ENCODE results near the gene GDPD5. TPM values are rescaled to one million over a fixed set of nuclear protein-coding genes. Genes with fewer than 3 reads are reported as not detected.

GDPD5 gene, protein sequence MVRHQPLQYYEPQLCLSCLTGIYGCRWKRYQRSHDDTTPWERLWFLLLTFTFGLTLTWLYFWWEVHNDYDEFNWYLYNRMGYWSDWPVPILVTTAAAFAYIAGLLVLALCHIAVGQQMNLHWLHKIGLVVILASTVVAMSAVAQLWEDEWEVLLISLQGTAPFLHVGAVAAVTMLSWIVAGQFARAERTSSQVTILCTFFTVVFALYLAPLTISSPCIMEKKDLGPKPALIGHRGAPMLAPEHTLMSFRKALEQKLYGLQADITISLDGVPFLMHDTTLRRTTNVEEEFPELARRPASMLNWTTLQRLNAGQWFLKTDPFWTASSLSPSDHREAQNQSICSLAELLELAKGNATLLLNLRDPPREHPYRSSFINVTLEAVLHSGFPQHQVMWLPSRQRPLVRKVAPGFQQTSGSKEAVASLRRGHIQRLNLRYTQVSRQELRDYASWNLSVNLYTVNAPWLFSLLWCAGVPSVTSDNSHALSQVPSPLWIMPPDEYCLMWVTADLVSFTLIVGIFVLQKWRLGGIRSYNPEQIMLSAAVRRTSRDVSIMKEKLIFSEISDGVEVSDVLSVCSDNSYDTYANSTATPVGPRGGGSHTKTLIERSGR
- 10 to 100 TPM in 4 of 6 donors, 1 to 10 TPM in 2; 5.7 to 34.6 (median 14.0) TPM for total RNA-seq

DNA sequence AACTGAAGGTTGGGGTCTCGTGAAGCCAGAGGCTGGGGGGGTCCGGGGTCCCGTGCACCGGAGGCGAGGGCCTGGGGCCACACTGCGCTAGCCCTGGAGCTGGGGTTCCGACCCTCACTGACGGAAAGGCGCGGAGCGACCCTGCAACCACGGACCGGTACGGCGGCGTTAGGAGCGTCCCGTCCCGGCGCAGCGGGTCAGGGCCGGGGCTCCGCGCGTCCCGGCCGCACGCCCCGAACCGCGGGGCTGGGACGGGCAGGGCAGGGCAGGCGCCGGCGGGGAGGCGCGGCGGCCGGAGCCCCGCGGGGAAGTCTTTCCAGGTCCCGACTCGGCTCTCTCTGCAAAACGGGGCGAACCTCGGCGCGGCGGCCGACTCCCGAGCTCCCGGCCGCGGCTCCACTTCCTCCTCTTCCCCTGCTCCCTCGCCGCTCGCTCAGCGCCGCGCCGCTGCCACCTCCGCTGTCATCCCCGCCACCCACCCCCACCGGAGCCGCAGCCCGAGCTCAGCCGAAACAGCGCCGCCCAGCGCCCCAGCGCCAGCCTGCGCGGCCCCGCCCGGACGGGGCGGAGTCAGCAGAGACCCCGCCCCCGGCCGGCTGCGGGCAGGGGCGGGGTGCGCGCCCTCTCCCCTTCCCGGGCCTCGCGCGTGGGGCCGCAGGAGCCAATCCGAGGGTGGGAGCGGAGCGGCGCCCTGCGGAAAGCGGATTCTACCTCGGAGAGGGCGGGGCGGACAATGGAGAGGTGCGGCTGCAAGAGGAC is at the start of gene GDPD5:
Gene GDPD5, minus strand, starts transcription at position 509 of the 759 bp plus-strand sequence. CDS start 48,206 bp downstream, outside the sequence.
- H3K9me3 ChIP-seq = no peaks in the 10 kb centered on the region
- peak within 1 kb of the TSS; percentile 55 to 90 (median 72) for H3K4me3 ChIP-seq
- TF ChIP-seq, protein P1, sequence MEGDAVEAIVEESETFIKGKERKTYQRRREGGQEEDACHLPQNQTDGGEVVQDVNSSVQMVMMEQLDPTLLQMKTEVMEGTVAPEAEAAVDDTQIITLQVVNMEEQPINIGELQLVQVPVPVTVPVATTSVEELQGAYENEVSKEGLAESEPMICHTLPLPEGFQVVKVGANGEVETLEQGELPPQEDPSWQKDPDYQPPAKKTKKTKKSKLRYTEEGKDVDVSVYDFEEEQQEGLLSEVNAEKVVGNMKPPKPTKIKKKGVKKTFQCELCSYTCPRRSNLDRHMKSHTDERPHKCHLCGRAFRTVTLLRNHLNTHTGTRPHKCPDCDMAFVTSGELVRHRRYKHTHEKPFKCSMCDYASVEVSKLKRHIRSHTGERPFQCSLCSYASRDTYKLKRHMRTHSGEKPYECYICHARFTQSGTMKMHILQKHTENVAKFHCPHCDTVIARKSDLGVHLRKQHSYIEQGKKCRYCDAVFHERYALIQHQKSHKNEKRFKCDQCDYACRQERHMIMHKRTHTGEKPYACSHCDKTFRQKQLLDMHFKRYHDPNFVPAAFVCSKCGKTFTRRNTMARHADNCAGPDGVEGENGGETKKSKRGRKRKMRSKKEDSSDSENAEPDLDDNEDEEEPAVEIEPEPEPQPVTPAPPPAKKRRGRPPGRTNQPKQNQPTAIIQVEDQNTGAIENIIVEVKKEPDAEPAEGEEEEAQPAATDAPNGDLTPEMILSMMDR (IDR thresholded peaks at IDR 0.05) = peak; percentile 29 to 79 (median 59)
- no peak for TF ChIP-seq POLR2AphosphoS5 (IDR thresholded peaks at IDR 0.05)
- TF ChIP-seq POLR2A (IDR thresholded peaks at IDR 0.05) = peak in 1 of 4 donors; percentile 55
- H3K4me1 ChIP-seq = peaks cover 14 to 28% (median 24%) of the 10 kb centered on the region in 4 donors
- peaks cover 0 to 9% (median 0%) of the 10 kb centered on the region in 4 donors for H3K27me3 ChIP-seq
- DNase-seq (peak; percentile 88 to 96), ATAC-seq (ENCODE audit: low FRiP score in 2 of 2) (peak; percentile 93 to 98)
- H3K36me3 ChIP-seq = no peaks in the 10 kb centered on the region
- peak within 1 kb of the TSS in 2 of 4 donors; percentile 58 to 79 for H3K27ac ChIP-seq
- 2% methylated on average over 12 of the region's 99 CpGs; no CpG with 5 or more reads in 1 of the 2 donors for WGBS, 2 donors

DNA sequence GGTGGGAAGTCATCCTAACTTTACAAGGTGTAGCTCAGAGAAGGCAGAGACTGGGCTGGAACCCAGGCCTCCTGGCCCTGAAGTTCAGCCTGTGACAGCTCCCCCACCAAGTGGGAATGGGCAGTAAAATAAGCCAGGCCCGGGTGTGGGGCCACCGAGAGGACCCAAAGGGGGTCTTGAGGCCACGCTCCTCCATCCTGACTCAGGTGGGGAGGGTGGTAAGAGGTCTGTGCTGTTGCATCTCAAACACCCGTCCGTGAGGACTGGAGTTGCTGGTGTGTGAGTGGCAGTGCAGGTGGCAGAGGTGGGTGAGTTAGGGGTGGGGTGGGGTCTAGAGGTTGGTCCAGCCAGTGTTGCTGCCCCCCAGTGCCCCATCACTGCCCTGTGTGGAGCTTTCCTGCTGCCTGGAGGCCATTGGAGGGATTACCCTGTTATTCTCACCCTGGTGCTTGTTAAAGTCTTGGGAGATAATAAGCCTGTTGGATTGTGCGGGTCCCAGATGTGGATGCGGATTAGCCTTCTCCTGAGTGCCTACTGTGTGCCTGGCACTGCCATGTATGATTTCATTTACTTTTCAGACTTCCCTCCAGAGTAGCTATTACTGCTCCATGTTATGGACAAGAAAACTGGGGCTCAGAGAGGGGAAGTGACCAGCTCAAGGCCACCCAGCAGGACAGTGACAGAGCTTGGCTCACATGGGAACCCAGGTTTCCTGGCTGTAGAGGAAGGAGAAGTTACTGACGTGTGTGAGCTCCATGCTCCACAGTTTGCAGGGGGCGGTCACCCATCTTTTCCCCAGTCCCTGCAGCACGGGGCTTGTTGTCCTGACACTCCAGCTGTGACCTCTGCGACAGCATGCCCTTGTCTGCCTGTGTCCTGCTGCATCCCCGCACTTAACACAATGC is 49.2 kb upstream of the GDPD5 start:
- no peak for ATAC-seq (ENCODE audit: low FRiP score in 2 of 2)
- Histone ChIP-seq H3K27me3 (no peaks in the 10 kb centered on the region), H3K36me3 (peaks cover 16 to 47% (median 42%) of the 10 kb centered on the region in 4 donors), H3K4me1 (peaks cover 18 to 39% (median 30%) of the 10 kb centered on the region in 4 donors), H3K4me3 (no peak overlapping the region), H3K9me3 (no peaks in the 10 kb centered on the region), H3K27ac (peak overlapping the region in 3 of 4 donors; percentile 20 to 72 (median 69))
- TF ChIP-seq POLR2A (IDR thresholded peaks at IDR 0.05) = no peak
- no peak for TF ChIP-seq EP300 (IDR thresholded peaks at IDR 0.05)
- TF ChIP-seq, protein P1 (IDR thresholded peaks at IDR 0.05) = peak in 1 of 6 experiments; percentile 16
- no peak for TF ChIP-seq POLR2AphosphoS5 (IDR thresholded peaks at IDR 0.05)
- no peak for DNase-seq
- 74 to 79% methylated on average over 10 to 12 of the region's 12 CpGs for WGBS, 2 donors

DNA sequence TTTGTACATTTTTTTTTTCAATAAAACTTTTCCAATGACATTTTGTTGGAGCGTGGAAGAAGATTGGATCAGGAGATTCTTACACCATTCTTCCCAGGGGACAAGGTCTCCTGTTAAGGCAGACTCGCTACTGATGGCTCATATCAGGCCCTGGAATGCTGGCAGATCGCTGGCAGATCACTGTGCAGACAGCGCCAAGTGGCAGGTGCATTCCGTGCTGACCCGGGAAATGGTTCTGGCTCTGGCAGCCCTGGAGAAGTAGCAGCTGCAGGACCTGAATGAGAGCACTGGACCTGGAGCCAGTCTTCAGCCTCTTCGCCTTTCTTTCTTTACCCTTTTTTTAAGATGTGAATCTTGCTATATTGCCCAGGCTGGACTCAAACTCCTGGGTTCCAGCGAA is 47.0 kb upstream of the GDPD5 start:
- ATAC-seq (ENCODE audit: low FRiP score in 2 of 2) = no peak
- Histone ChIP-seq H3K27ac (peak overlapping the region in 2 of 4 donors; percentile 26 to 55), H3K4me3 (no peak overlapping the region), H3K36me3 (peaks cover 37 to 69% (median 63%) of the 10 kb centered on the region in 4 donors), H3K9me3 (no peaks in the 10 kb centered on the region), H3K27me3 (no peaks in the 10 kb centered on the region), H3K4me1 (peaks cover 20 to 47% (median 38%) of the 10 kb centered on the region in 4 donors)
- DNase-seq = no peak
- WGBS, 2 donors = 78 to 84% methylated on average over 8 of the region's 8 CpGs
- TF ChIP-seq POLR2AphosphoS5 (IDR thresholded peaks at IDR 0.05) (no peak), POLR2A (IDR thresholded peaks at IDR 0.05) (no peak)
- TF ChIP-seq, protein P1 (IDR thresholded peaks at IDR 0.05) = no peak

DNA sequence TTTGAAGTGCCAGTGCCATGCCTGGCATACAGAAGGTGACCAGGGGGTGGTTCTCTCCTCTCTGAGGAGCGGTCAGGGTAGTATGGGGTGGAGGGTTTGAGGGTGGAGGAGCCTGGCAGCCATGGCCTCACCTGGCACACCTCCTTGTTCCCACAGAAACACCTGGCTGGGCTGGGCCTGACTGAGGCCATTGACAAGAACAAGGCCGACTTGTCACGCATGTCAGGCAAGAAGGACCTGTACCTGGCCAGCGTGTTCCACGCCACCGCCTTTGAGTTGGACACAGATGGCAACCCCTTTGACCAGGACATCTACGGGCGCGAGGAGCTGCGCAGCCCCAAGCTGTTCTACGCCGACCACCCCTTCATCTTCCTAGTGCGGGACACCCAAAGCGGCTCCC is 45.9 kb upstream of the GDPD5 start:
- 82 to 86% methylated on average over 13 to 14 of the region's 14 CpGs for WGBS, 2 donors
- DNase-seq = peak; percentile 51 to 89

More for the DNA sequence above, 45.9 kb upstream of the GDPD5 start:
- H3K4me3 ChIP-seq = no peak overlapping the region
- TF ChIP-seq, protein P1 (IDR thresholded peaks at IDR 0.05) = no peak
- TF ChIP-seq POLR2AphosphoS5 (IDR thresholded peaks at IDR 0.05) = peak in 1 of 2 donors; percentile 12
- H3K4me1 ChIP-seq = peaks cover 21 to 48% (median 40%) of the 10 kb centered on the region in 4 donors
- H3K27me3 ChIP-seq = no peaks in the 10 kb centered on the region
- peak; percentile 22 to 87 for ATAC-seq (ENCODE audit: low FRiP score in 2 of 2)
- no peaks in the 10 kb centered on the region for H3K9me3 ChIP-seq
- peaks cover 40 to 80% (median 74%) of the 10 kb centered on the region in 4 donors for H3K36me3 ChIP-seq
- peak overlapping the region in 3 of 4 donors; percentile 16 to 73 (median 55) for H3K27ac ChIP-seq
